ENCODE measurements around the gene STMND1. TPM values are rescaled to one million over a fixed set of nuclear protein-coding genes. Genes with fewer than 3 reads are reported as not detected.
A peak's percentile ranks its signal among the peaks of the same experiment; 100 is the strongest.

The STMND1 gene
- total RNA-seq, 1 donor from 2014 or later: not detected

DNA sequence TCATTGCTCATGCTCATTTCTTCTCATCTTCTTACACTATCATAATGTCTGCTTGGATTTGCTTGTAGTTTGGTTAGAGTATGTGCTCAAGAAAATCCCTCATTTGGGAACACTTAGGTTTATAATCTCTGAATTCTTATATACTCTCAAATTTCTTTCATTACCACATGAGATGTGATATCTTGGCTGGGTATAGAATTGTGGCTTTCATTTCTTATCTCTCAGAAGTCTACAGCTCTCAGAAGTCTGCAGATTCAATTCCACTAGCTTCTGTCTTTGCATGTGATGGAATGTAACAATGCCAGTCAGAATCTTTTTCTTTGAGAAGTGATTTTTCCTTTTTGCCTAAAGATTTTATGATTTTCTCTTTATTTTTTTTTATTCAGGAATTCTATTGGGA lies 50.9 kb downstream of the STMND1 start:
- no peak for DNase-seq
- peaks cover 18% of the 10 kb centered on the region for H3K9me3 ChIP-seq (replicated peaks)
- H3K27me3 ChIP-seq (ENCODE audit: low read depth): no peaks in the 10 kb centered on the region
- no peak overlapping the region for H3K27ac ChIP-seq (replicated peaks)
- TF ChIP-seq, protein P1, sequence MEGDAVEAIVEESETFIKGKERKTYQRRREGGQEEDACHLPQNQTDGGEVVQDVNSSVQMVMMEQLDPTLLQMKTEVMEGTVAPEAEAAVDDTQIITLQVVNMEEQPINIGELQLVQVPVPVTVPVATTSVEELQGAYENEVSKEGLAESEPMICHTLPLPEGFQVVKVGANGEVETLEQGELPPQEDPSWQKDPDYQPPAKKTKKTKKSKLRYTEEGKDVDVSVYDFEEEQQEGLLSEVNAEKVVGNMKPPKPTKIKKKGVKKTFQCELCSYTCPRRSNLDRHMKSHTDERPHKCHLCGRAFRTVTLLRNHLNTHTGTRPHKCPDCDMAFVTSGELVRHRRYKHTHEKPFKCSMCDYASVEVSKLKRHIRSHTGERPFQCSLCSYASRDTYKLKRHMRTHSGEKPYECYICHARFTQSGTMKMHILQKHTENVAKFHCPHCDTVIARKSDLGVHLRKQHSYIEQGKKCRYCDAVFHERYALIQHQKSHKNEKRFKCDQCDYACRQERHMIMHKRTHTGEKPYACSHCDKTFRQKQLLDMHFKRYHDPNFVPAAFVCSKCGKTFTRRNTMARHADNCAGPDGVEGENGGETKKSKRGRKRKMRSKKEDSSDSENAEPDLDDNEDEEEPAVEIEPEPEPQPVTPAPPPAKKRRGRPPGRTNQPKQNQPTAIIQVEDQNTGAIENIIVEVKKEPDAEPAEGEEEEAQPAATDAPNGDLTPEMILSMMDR (IDR thresholded peaks at IDR 0.05; ENCODE audit: borderline replicate concordance): no peak
- H3K4me1 ChIP-seq: no peaks in the 10 kb centered on the region
- H3K4me3 ChIP-seq: no peak overlapping the region
- no peaks in the 10 kb centered on the region for H3K36me3 ChIP-seq
- intact Hi-C loops (cut with micrococcal nuclease): loop anchor here (10.0 kb wide), 1 partner anchor 302 kb away; no protein-coding TSS in a partner anchor

DNA sequence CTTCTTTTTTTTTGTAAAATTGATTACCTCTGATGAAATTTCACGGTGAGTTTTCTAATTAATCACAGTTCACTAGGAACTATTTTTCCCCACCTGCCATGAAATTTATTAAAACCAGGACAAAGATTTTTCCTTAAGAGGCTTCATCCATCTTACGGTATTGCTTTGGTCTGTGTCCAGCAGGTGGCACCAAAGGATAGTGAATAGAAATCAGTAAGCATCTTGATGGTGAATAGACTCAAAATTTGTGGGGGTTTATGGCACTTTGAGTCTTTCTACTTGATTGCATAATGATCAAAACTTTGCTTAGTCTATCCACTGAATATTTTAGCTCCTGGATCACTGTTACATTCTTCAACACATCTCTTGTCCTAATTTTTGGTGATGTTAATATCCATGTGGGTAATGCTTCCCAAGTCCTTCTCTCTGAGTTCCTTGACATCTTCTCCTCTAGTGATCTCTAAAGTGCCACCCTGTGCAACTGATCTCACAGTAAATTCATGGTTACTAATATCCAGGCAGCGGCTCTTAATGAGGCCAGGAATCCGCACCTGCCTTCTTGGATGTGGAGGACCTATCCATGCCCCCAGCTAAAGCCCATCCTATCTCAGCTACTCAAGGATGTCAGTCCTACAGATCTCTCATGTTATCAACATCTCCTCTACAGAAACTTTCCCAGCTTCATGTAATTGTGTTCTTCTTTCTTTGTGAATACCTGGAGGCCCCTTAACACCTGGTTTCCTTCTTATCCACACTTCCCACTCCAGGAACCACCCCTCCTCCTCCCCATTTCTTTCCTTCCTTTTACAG lies 54.5 kb downstream of the STMND1 start:
- no peaks in the 10 kb centered on the region for H3K27me3 ChIP-seq (ENCODE audit: low read depth)
- H3K4me3 ChIP-seq: no peak overlapping the region
- DNase-seq: peak; percentile 19
- TF ChIP-seq, protein P1 (IDR thresholded peaks at IDR 0.05; ENCODE audit: borderline replicate concordance): peak; percentile 85
- H3K36me3 ChIP-seq: no peaks in the 10 kb centered on the region
- no peak overlapping the region for H3K27ac ChIP-seq (replicated peaks)
- H3K4me1 ChIP-seq: no peaks in the 10 kb centered on the region
- intact Hi-C loops (cut with micrococcal nuclease): loop anchor here (5.0 to 10.0 kb wide), 2 partner anchors 298 to 426 kb away; no protein-coding TSS in a partner anchor
- peaks cover 18% of the 10 kb centered on the region for H3K9me3 ChIP-seq (replicated peaks)

DNA sequence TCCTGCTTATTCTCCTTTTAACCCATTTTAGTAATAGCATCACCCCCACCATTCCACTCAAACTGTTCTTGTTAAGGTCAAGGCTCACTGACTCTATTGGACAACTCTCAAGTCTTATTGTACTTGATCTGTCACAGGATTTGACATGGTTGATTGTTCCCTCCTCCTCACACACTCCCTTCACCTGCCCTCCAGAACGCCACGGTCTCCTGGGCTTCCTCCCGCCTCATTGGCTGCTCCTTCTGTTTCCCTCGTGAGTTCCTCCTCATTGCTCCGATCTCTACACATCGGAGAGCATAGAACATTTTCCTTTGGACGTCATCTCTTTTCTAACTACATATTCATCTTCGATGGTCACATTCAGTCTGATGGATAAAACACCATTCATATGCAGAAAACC lies 55.1 kb downstream of the STMND1 start:
- Histone ChIP-seq H3K4me3 (no peak overlapping the region), H3K27me3 (ENCODE audit: low read depth) (no peaks in the 10 kb centered on the region), H3K36me3 (no peaks in the 10 kb centered on the region), H3K9me3 (replicated peaks) (peaks cover 16% of the 10 kb centered on the region), H3K4me1 (no peaks in the 10 kb centered on the region), H3K27ac (replicated peaks) (no peak overlapping the region)
- intact Hi-C loops (cut with micrococcal nuclease): loop anchor here (5.0 to 10.0 kb wide), 2 partner anchors 298 to 425 kb away; no protein-coding TSS in a partner anchor
- TF ChIP-seq, protein P1 (IDR thresholded peaks at IDR 0.05; ENCODE audit: borderline replicate concordance): no peak
- DNase-seq: no peak

DNA sequence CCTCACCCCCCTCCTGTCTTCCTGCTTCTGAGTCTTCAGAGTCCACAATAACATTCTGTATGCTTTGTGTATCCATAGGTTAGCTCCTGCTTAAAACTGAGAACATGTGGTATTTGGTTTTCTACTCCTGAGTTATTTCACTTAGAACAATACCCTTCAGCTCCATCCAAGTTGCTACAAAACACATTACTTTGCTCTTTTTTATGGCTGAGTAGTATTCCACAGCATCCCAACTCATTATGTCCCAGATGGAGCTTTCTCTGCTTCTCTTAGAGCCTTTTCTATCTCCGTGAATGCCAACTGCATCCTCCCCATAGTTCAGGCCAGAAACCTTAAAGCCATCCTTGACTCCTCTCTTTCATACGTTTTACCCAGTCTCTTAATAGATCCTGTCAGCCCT lies 55.8 kb downstream of the STMND1 start:
- peaks cover 9% of the 10 kb centered on the region for H3K9me3 ChIP-seq (replicated peaks)
- H3K4me1 ChIP-seq: no peaks in the 10 kb centered on the region
- no peaks in the 10 kb centered on the region for H3K27me3 ChIP-seq (ENCODE audit: low read depth)
- no peak overlapping the region for H3K27ac ChIP-seq (replicated peaks)
- H3K36me3 ChIP-seq: no peaks in the 10 kb centered on the region
- no peak for DNase-seq
- no peak overlapping the region for H3K4me3 ChIP-seq
- TF ChIP-seq, protein P1 (IDR thresholded peaks at IDR 0.05; ENCODE audit: borderline replicate concordance): no peak
- intact Hi-C loops (cut with micrococcal nuclease): loop anchor here (5.0 to 10.0 kb wide), 2 partner anchors 297 to 425 kb away; no protein-coding TSS in a partner anchor

DNA sequence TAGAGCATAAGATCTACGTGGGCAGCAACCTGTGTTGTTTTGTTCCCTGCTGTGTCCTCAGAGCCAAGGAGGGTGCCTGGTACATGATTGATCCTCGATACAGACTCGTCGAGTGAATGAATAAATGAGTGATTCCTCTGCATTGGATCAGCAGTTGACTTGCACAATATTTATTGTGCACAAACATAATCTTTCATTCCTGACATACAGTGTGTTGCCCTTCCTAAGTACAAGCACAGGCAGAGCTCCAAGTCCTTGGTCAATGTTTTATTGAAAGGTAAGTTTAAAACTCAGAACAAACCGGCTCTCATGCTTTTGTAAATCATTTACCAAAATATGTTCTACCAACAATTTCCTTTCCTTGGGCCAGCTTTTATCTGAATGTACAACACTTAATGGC lies 57.4 kb downstream of the STMND1 start:
- Histone ChIP-seq H3K27ac (replicated peaks) (no peak overlapping the region), H3K4me3 (no peak overlapping the region), H3K4me1 (no peaks in the 10 kb centered on the region), H3K27me3 (ENCODE audit: low read depth) (no peaks in the 10 kb centered on the region), H3K36me3 (no peaks in the 10 kb centered on the region), H3K9me3 (replicated peaks) (no peaks in the 10 kb centered on the region)
- intact Hi-C loops (cut with micrococcal nuclease): loop anchor here (5.0 to 10.0 kb wide), 2 partner anchors 296 to 423 kb away; no protein-coding TSS in a partner anchor
- DNase-seq: no peak
- TF ChIP-seq, protein P1 (IDR thresholded peaks at IDR 0.05; ENCODE audit: borderline replicate concordance): no peak
